PFSK-1 (cell line): ENCODE results near the gene KLK6.

Experiments used
- FOXP2 ChIP-seq: optimal IDR thresholded peaks from 2 replicates; pipeline ENCODE3; 2011; ENCODE audit warnings: borderline replicate concordance, control low read depth, inconsistent platforms; ENCODE audit not compliant: insufficient read depth; ENCODE audit errors: extremely low read length, extremely low read depth
- POLR2AphosphoS5 ChIP-seq: IDR thresholded peaks from 2 replicates; pipeline ENCODE4 v1.6.1; 2012; ENCODE audit warnings: low read depth, mild to moderate bottlenecking, control low read depth, low read length, moderate library complexity
- REST ChIP-seq, 2 experiments: IDR thresholded peaks; 2 replicates each; pipeline versions ENCODE4 v1.6.1 to v1.8.0; 2011 to 2012; ENCODE audit warnings: low read depth in 2 of 2, low read length in 2 of 2, control low read depth in 1 of 2, inconsistent platforms in 1 of 2, mild to moderate bottlenecking in 1 of 2, moderate library complexity in 1 of 2; ENCODE audit not compliant: insufficient read depth in 1 of 2
- SIN3A ChIP-seq: IDR thresholded peaks from 2 replicates; pipeline ENCODE4 v1.6.1; 2012; ENCODE audit warnings: mild to moderate bottlenecking, low read length, moderate library complexity, borderline replicate concordance; ENCODE audit not compliant: insufficient read depth
- TAF1 ChIP-seq: IDR thresholded peaks from 2 replicates; pipeline ENCODE4 v1.6.1; 2012; ENCODE audit warnings: low read length, control low read depth, borderline replicate concordance; ENCODE audit not compliant: insufficient read depth

Gene KLK6

GRCh38 chr19:50980208-50980607 is 10.8 kb upstream of the KLK6 start:
- no peak for TF ChIP-seq TAF1

- no peak for TF ChIP-seq POLR2AphosphoS5
- no peak for TF ChIP-seq FOXP2
- TF ChIP-seq REST (IDR thresholded peaks at IDR 0.05; ENCODE audit: insufficient read depth in 1 of 2, low read depth in 2 of 2, low read length in 2 of 2), result no peak
- TF ChIP-seq SIN3A, result no peak
- no peak for TF ChIP-seq TAF1
These were observed 10.4 kb upstream of the KLK6 start for GRCh38 chr19:50979758-50980157.

GRCh38 chr19:50978772-50979390 is 9.5 kb upstream of the KLK6 start:
- TF ChIP-seq SIN3A, result no peak
- TF ChIP-seq FOXP2, result no peak
- TF ChIP-seq TAF1, result no peak
- no peak for TF ChIP-seq REST (IDR thresholded peaks at IDR 0.05; ENCODE audit: insufficient read depth in 1 of 2, low read depth in 2 of 2, low read length in 2 of 2)
- TF ChIP-seq POLR2AphosphoS5, result no peak

GRCh38 chr19:50977626-50978025 is 8.2 kb upstream of the KLK6 start:
- TF ChIP-seq REST (IDR thresholded peaks at IDR 0.05; ENCODE audit: insufficient read depth in 1 of 2, low read depth in 2 of 2, low read length in 2 of 2), result no peak
- no peak for TF ChIP-seq TAF1
- TF ChIP-seq FOXP2, result no peak
- no peak for TF ChIP-seq POLR2AphosphoS5
- TF ChIP-seq SIN3A, result no peak

- TF ChIP-seq FOXP2, result no peak
- no peak for TF ChIP-seq SIN3A
- no peak for TF ChIP-seq POLR2AphosphoS5
- no peak for TF ChIP-seq TAF1
- no peak for TF ChIP-seq REST (IDR thresholded peaks at IDR 0.05; ENCODE audit: insufficient read depth in 1 of 2, low read depth in 2 of 2, low read length in 2 of 2)
These were observed 6.4 kb upstream of the KLK6 start for GRCh38 chr19:50975766-50976165.
